Ishikawa (cell line): ENCODE measurements around the gene TAOK3.

Experiments used
- CEBPB ChIP-seq: IDR thresholded peaks from 2 replicates; pipeline ENCODE4 v1.6.1; 2012
- CREB1 ChIP-seq: IDR thresholded peaks from 2 replicates; pipeline ENCODE4 v1.6.1; 2012; ENCODE audit warnings: low read depth
- EGR1 ChIP-seq: IDR thresholded peaks from 2 replicates; pipeline ENCODE4 v1.6.1; 2012
- EP300 ChIP-seq: IDR thresholded peaks from 2 replicates; pipeline ENCODE4 v1.6.1; 2012; ENCODE audit warnings: borderline replicate concordance
- FOXM1 ChIP-seq: IDR thresholded peaks from 2 replicates; pipeline ENCODE4 v1.6.1; 2012; ENCODE audit warnings: low read depth, borderline replicate concordance
- MAX ChIP-seq: IDR thresholded peaks from 2 replicates; pipeline ENCODE4 v1.6.1; 2012
- NFIC ChIP-seq: IDR thresholded peaks from 2 replicates; pipeline ENCODE4 v1.6.1; 2012
- RAD21 ChIP-seq: IDR thresholded peaks from 2 replicates; pipeline ENCODE4 v1.6.1; 2012; ENCODE audit warnings: low read depth
- REST ChIP-seq: IDR thresholded peaks from 2 replicates; pipeline ENCODE4 v1.6.1; 2012; ENCODE audit warnings: low read depth, mild to moderate bottlenecking
- TAF1 ChIP-seq: IDR thresholded peaks from 2 replicates; pipeline ENCODE4 v1.6.1; 2012; ENCODE audit warnings: low read depth, mild to moderate bottlenecking
- USF1 ChIP-seq: IDR thresholded peaks from 2 replicates; pipeline ENCODE4 v1.6.1; 2012
- YY1 ChIP-seq: IDR thresholded peaks from 2 replicates; pipeline ENCODE4 v1.6.1; 2012; ENCODE audit warnings: low read depth

- TF ChIP-seq TAF1 (no peak), EP300 (no peak), YY1 (no peak), RAD21 (no peak), REST (no peak), NFIC (no peak), MAX (no peak), EGR1 (no peak), CEBPB (no peak), CREB1 (no peak), USF1 (no peak), FOXM1 (no peak)
These were observed 247.0 kb downstream of the TAOK3 start for GRCh38 chr12:118125743-118126118.
